ENCODE measurements around the gene GAK.
"Not testable (repeated sequence)": the region's sequence is repeated elsewhere in the genome, so short reads cannot be mapped to it uniquely, and the experiment has no call there.

Gene GAK

DNA sequence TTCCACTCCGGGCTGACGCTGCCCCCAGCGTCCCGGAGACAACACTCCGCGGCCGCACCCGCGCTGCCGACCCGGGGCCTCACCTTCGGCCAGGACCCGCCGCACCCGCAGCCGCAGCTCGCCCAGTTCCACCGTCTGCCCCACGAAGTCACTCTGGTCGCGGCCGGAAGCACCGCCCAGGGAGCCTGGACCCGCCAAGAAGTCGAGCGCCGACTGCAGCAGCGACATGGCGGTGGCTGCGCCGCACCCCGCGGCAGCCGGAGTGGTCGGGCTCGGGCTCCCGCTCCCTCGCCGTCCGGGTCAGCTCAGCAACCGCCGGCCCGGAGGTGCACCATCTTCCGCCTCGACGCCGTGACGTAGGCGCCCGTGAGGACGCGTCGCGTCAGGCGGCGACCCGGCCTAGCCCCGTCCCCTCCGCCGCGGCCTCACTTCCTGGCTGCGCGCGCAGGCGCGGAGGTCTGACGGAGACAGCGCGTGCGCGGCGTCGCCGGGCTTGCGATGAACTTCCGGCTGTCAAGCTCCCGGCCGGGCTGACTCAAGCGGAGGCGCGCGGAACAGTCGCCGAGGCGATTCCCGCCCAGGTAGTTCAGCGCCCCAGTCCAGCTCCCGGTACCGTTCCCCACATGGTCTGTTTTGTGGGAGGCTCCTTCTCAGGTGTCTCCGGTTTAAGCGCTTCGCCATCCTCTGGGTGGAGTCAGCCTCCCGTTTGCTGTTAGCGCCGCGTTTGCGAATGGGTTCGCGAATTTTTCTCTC, at the start of gene GAK, which contains the start of gene TMEM175:
GAK (minus strand) TSS at position 357 of the 753 bp plus-strand sequence; CDS start at position 228, 129 bp downstream.
TMEM175 (plus strand) TSS at position 501 of the 753 bp plus-strand sequence. CDS start 15,280 bp downstream, outside the sequence.
- FAIRE-seq (no peak), DNase-seq (ENCODE audit: insufficient read length, low spot score) (peak; percentile 99)
- TF ChIP-seq, protein P1, sequence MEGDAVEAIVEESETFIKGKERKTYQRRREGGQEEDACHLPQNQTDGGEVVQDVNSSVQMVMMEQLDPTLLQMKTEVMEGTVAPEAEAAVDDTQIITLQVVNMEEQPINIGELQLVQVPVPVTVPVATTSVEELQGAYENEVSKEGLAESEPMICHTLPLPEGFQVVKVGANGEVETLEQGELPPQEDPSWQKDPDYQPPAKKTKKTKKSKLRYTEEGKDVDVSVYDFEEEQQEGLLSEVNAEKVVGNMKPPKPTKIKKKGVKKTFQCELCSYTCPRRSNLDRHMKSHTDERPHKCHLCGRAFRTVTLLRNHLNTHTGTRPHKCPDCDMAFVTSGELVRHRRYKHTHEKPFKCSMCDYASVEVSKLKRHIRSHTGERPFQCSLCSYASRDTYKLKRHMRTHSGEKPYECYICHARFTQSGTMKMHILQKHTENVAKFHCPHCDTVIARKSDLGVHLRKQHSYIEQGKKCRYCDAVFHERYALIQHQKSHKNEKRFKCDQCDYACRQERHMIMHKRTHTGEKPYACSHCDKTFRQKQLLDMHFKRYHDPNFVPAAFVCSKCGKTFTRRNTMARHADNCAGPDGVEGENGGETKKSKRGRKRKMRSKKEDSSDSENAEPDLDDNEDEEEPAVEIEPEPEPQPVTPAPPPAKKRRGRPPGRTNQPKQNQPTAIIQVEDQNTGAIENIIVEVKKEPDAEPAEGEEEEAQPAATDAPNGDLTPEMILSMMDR (IDR thresholded peaks at IDR 0.05; ENCODE audit: insufficient read depth, missing control alignments), result no peak

DNA sequence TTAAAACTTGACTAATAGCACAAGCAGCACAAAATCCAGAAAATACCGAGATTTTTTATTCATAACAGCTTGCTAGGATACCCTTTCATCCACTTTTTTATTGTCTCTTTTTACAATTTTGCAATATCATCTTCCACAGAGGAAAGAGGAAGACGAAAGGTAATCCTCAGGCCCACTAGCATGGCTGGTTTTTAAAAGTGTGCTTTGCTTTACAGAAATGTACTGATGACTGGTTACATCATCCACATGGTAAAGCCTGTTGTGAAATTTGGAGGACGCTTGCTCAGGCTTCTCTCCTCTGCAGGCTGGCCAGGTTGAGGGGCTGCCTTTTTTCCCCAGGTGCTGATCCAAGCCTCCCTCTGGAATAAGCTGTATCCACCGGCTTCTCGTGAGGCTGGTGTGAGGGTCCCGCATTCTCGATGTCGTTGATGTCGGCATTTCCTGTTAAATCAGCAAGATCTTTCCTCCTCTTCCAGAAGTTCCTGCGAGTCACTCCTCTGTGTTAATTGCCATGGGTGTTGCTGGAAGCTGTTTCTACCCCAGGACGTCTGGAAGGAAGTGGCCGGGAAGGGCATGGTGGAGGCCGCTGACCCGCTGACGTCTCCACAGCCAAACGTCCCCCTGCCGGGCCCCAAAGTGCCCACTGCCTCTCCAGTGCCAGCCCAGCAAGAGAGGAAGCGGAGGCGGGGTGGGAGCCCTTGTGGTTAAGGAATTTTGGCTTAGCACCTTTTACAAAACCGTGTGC, 47.0 kb upstream of the GAK start:
- no peak for FAIRE-seq
- TF ChIP-seq, protein P1 (IDR thresholded peaks at IDR 0.05; ENCODE audit: insufficient read depth, missing control alignments), result no peak
- DNase-seq (ENCODE audit: insufficient read length, low spot score), result no peak

DNA sequence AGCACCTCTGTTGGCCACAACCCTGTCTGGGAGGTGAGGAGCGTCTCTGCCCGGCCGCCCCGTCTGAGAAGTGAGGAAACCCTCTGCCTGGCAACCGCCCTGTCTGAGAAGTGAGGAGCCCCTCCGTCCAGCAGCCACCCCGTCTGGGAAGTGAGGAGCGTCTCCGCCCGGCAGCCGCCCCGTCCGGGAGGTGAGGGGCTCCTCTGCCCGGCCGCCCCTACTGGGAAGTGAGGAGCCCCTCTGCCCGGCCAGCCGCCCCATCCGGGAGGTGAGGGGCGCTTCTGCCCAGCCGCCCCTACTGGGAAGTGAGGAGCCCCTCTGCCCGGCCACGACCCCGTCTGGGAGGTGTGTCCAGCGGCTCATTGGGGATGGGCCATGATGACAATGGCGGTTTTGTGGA, 43.9 kb upstream of the GAK start:
- not testable (repeated sequence) for DNase-seq (ENCODE audit: insufficient read length, low spot score); FAIRE-seq

DNA sequence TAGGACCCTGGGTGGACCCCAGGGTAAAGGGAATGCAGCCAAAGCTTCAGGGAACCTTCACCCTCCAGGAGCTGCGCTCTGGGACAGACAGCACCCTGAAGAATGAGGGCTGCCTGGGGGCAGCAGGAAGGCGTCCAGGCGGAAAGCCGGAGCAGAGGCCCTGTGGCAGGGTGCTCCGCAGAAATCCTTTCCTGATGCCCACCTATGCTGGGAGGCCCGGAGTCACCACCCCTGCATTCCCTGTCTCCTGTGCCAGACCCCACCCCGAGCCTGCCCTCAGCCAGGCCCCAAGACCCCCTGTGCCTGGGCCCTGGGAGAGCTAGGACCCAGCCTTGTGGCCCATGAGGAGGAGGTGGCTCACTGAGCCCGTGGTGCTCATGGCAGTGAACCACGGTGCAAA, 42.6 kb upstream of the GAK start:
- DNase-seq (ENCODE audit: insufficient read length, low spot score), result no peak
- no peak for FAIRE-seq
- TF ChIP-seq, protein P1 (IDR thresholded peaks at IDR 0.05; ENCODE audit: insufficient read depth, missing control alignments), result no peak

DNA sequence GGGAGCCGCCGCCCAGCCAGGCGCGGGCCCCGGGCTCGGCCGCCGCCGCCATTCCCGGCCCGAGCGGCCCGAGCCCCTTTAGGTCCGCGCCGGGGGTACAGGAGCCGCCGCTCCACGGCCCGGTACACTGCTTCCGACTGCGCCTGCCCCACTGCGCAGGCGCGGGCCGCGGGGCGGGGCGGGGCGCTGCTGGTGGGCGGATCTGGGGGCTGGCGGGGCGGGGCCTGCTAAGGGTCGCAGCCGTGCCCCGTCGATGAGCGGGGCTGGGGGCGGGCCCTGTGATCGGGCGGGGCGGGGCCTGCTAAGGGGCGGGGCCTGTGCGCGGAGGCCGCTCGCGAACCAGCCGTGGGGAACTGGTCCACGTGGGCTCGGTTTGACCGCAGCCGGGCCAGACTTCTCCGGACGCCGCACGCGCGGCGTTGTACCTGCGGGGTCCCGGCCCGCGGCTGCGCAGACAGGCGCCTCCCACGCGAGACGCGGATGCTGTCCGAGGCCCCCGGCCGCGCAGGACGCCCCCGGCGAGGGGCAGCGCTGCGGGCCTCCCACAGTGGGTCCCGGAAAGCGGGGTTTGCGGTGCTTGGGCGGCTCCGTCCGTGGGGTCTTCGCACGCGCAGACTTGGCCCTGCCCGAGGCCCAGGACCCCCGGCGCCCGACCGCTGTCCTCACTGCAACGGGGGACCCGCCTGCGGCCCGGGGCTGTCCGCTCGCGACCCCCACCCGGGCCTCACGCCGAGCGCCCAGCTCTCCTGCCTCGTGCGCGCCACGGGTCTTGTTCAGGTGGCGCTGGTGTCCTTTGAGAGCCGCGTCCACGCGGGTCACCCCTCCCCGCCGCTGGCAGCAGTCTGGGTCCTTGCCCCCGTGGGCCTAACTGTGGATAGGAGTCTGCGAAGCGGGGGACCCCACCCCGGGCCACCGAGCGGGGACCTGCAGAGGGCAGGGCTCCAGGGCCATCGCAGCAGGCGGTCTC, 41.6 kb upstream of the GAK start, which contains the start of gene DGKQ:
DGKQ (minus strand) TSS at position 139 of the 967 bp plus-strand sequence; CDS start at position 52, 87 bp downstream.
- peak; percentile 97 for DNase-seq (ENCODE audit: insufficient read length, low spot score)
- TF ChIP-seq, protein P1 (IDR thresholded peaks at IDR 0.05; ENCODE audit: insufficient read depth, missing control alignments), result no peak
- no peak for FAIRE-seq

DNA sequence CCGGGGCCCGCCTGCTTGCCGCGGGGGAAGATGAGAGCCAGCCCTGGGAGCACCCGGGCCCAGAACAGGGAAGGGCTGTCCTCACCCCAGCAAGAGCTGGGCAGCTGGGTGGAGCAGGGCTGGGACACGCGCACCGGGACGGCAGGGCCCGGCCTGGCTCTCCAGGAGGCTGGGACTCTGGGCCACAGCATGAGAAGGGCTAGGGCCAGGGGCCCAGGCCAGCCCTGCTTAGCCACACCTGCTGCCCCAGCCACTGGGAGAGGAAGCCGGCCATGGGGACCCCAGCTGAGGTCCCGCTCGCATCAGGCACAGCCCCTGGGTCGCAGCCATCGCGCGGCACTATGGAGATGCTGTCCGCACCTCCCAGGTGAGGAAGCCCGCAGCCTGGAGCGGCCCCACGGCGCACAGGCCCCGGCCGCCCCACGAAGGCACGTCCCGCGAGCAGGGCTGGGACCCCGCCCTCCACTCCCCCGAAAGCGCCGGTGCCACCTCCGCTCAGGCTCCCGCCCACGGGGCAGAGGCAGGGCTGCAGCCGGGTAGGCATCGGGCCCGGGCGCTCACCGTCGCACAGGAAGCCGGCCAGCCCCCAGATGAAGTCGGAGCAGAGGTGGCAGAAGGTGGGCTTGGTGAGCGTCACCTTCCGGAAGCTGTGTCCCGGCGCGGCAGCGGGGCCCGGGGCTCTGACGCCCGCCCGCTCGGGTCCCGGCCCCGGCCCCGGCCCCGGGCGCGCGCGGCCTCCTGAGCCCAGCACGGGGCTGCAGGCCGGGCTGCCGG, 40.7 kb upstream of the GAK start:
- FAIRE-seq (no peak), DNase-seq (ENCODE audit: insufficient read length, low spot score) (no peak)
- TF ChIP-seq, protein P1 (IDR thresholded peaks at IDR 0.05; ENCODE audit: insufficient read depth, missing control alignments), result no peak

All from D721Med (cell line).